Natural killer cell (primary cell): ENCODE results near the gene ZNF652. TPM values are rescaled to one million over a fixed set of nuclear protein-coding genes. Genes with fewer than 3 reads are reported as not detected.

ENCODE experiments used
- ATAC-seq, 3 donors: fragments of 150-1000 bp in 2 of 3; fragments of 200-7000 bp in 1 of 3; cut with Tn5 transposase; 1 replicate in 1 of 3; 2 replicates in 2 of 3; pipeline ENCODE4 v1.10.0; 2021; ENCODE audit warnings: mild to moderate bottlenecking in 2 of 3, moderate library complexity in 2 of 3
- DNase-seq, 2 donors: peaks; one replicate each; pipeline versions ENCODE4 v3.0.0 to v3.0.0-alpha.2; 2013 to 2021; ENCODE audit warnings: mixed read lengths in 1 of 2
- H3K27ac ChIP-seq: one replicate; pipeline ENCODE4 v1.5.1; 2013; ENCODE audit warnings: mild to moderate bottlenecking, low read length
- H3K27me3 ChIP-seq: one replicate; pipeline ENCODE4 v1.6.1; 2013; ENCODE audit warnings: low read length; ENCODE audit not compliant: control insufficient read depth, insufficient read depth
- H3K36me3 ChIP-seq: one replicate; pipeline ENCODE4 v1.6.1; 2013; ENCODE audit warnings: low read length; ENCODE audit not compliant: control insufficient read depth, insufficient read depth
- H3K4me1 ChIP-seq: one replicate; pipeline ENCODE4 v1.6.1; 2013; ENCODE audit warnings: low read length; ENCODE audit not compliant: control insufficient read depth, insufficient read depth
- H3K4me3 ChIP-seq: one replicate; pipeline ENCODE4 v1.5.1; 2013; ENCODE audit warnings: low read length
- H3K9me3 ChIP-seq: one replicate; pipeline ENCODE4 v1.6.1; 2013; ENCODE audit warnings: low read length; ENCODE audit not compliant: control insufficient read depth, insufficient read depth
- H3K27ac Mint-ChIP-seq, 2 donors: one replicate each; pipeline ENCODE4 v1.8.0; 2022; ENCODE audit warnings: mild to moderate bottlenecking in 2 of 2, mixed read lengths in 2 of 2, moderate library complexity in 1 of 2
- H3K27me3 Mint-ChIP-seq, 2 donors: one replicate each; pipeline ENCODE4 v1.8.0; 2022; ENCODE audit warnings: low read depth in 2 of 2, mixed read lengths in 2 of 2
- H3K36me3 Mint-ChIP-seq: one replicate; pipeline ENCODE4 v1.8.0; 2022; ENCODE audit warnings: mixed read lengths
- H3K4me1 Mint-ChIP-seq, 2 donors: one replicate each; pipeline ENCODE4 v1.8.0; 2022; ENCODE audit warnings: mixed read lengths in 2 of 2
- H3K4me3 Mint-ChIP-seq: one replicate; pipeline ENCODE4 v1.8.0; 2022; ENCODE audit warnings: mild to moderate bottlenecking, moderate library complexity, mixed read lengths
- H3K9me3 Mint-ChIP-seq, 2 donors: one replicate each; pipeline ENCODE4 v1.8.0; 2022; ENCODE audit warnings: mixed read lengths in 2 of 2
- CTCF ChIP-seq: fragments of 200-600 bp; IDR thresholded peaks from one replicate; pipeline ENCODE4 v1.8.0; 2022; ENCODE audit warnings: antibody characterized with exemption
- WGBS: methylation state at CpG from one replicate; pipeline ENCODE4 v1.1.7; 2013; ENCODE audit warnings: missing lambda C conversion rate; ENCODE audit not compliant: insufficient coverage; 5-methylcytosine and 5-hydroxymethylcytosine counted together
- intact Hi-C: fragments of 100-400 bp; cut with micrococcal nuclease; formaldehyde crosslinking; loops from one replicate; pipeline ENCODE4 v1.14.2; 2022
- total RNA-seq, 4 donors: library from RNA; stranded (reverse); fragments of 120-200 nt in 1 of 4; gene quantifications; one replicate each; pipeline versions ENCODE4 v1.2.3 to v1.2.4, GENCODE V29; 2013 to 2022

ZNF652 gene
- total RNA-seq, 3 donors from 2014 or later (not counting 1 experiment from before 2014, with no cell fraction given) = 53.8 to 79.1 (median 73.3) TPM

DNA sequence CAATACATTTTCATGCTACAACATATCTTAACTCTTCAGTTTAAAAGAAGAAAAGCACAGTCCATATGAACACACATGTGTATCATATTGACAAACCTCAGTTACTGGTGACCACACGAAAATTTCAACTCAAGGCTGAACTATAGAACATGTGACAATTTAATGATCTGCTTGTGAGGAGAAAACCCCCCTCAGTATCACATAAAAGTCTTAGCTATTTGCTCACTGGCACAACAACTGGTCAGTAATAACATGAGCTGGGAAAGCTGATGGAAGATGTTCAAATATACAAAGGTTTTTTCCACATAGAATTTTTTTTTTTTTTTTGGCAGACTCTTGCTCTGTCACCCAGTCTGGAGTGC is 19.5 kb downstream of the ZNF652 start:
- Histone ChIP-seq H3K4me3 (peak overlapping the region; percentile 14), H3K9me3 (no peaks in the 10 kb centered on the region), H3K27me3 (no peaks in the 10 kb centered on the region), H3K36me3 (no peaks in the 10 kb centered on the region), H3K27ac (peak overlapping the region; percentile 87), H3K4me1 (peaks cover 81% of the 10 kb centered on the region)
- DNase-seq (no peak), ATAC-seq (peak; percentile 37 to 47 (median 38))
- TF ChIP-seq CTCF = no peak
- peak overlapping the region; percentile 76 to 79 for H3K27ac Mint-ChIP-seq
- H3K4me3 Mint-ChIP-seq = peak overlapping the region; percentile 63
- no peaks in the 10 kb centered on the region for H3K36me3 Mint-ChIP-seq
- intact Hi-C loops = loop anchor here (1.0 kb wide), 2 partner anchors 19 to 27 kb away; no protein-coding TSS in a partner anchor
- H3K27me3 Mint-ChIP-seq = no peaks in the 10 kb centered on the region
- WGBS = no CpG with 5 or more reads among the region's 1 CpG
- H3K9me3 Mint-ChIP-seq = no peaks in the 10 kb centered on the region
- peaks cover 41 to 46% of the 10 kb centered on the region in 2 donors for H3K4me1 Mint-ChIP-seq

GRCh38 chr17:49341356-49341755 is 20.7 kb downstream of the ZNF652 start:
- DNase-seq (peak in 1 of 2 donors; percentile 18), ATAC-seq (no peak)
- H3K4me1 ChIP-seq = peaks cover 75% of the 10 kb centered on the region
- Mint-ChIP-seq H3K4me3 (peak overlapping the region; percentile 63), H3K36me3 (no peaks in the 10 kb centered on the region), H3K9me3 (no peaks in the 10 kb centered on the region), H3K27me3 (no peaks in the 10 kb centered on the region), H3K4me1 (peaks cover 44 to 46% of the 10 kb centered on the region in 2 donors), H3K27ac (peak overlapping the region; percentile 76 to 79)
- H3K36me3 ChIP-seq = no peaks in the 10 kb centered on the region
- H3K4me3 ChIP-seq = peak overlapping the region; percentile 14
- H3K9me3 ChIP-seq = no peaks in the 10 kb centered on the region
- H3K27me3 ChIP-seq = no peaks in the 10 kb centered on the region
- intact Hi-C loops = no loop called here
- peak overlapping the region; percentile 87 for H3K27ac ChIP-seq
- WGBS = 0% methylated on average over 1 of the region's 5 CpGs
- TF ChIP-seq CTCF = no peak

- WGBS = 75% methylated on average over 6 of the region's 6 CpGs
- Histone ChIP-seq H3K27me3 (no peaks in the 10 kb centered on the region), H3K4me3 (no peak overlapping the region), H3K4me1 (peaks cover 61% of the 10 kb centered on the region), H3K9me3 (no peaks in the 10 kb centered on the region), H3K36me3 (no peaks in the 10 kb centered on the region), H3K27ac (no peak overlapping the region)
- H3K9me3 Mint-ChIP-seq = no peaks in the 10 kb centered on the region
- H3K27me3 Mint-ChIP-seq = no peaks in the 10 kb centered on the region
- intact Hi-C loops = no loop called here
- no peak for TF ChIP-seq CTCF
- no peaks in the 10 kb centered on the region for H3K36me3 Mint-ChIP-seq
- no peak for DNase-seq
- peaks cover 48 to 51% of the 10 kb centered on the region in 2 donors for H3K4me1 Mint-ChIP-seq
- peak overlapping the region; percentile 79 to 83 for H3K27ac Mint-ChIP-seq
- no peak for ATAC-seq
- peak overlapping the region; percentile 70 for H3K4me3 Mint-ChIP-seq
Observed at GRCh38 chr17:49339354-49339753, 22.7 kb downstream of the ZNF652 start.

DNA sequence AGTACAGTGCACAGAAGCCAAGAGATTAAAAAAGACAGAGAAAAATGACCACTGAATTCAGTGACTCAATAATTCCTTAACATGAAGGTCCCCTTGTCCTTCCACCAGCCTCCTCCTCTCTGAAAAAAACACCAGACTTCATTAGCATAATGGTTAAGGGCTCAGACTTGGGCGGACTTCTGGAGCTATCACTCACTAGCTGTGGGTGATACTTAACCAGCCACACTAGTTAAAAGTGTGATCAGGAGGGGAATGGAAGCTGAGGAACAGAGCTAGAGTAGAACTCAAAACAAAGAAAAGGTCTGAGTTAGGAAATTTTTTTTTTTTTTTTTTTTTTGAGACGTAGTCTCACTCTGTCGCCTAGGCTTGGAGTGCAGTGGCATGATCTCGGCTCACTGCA is 23.2 kb downstream of the ZNF652 start:
- peak; percentile 68 to 86 (median 71) for ATAC-seq
- WGBS = 33% methylated on average over 2 of the region's 4 CpGs

More for the DNA sequence above, 23.2 kb downstream of the ZNF652 start:
- Histone ChIP-seq H3K4me1 (peaks cover 57% of the 10 kb centered on the region), H3K4me3 (no peak overlapping the region), H3K27ac (peak overlapping the region; percentile 32), H3K36me3 (no peaks in the 10 kb centered on the region), H3K9me3 (no peaks in the 10 kb centered on the region), H3K27me3 (no peaks in the 10 kb centered on the region)
- H3K9me3 Mint-ChIP-seq = no peaks in the 10 kb centered on the region
- peak overlapping the region; percentile 68 for H3K4me3 Mint-ChIP-seq
- H3K4me1 Mint-ChIP-seq = peaks cover 53% of the 10 kb centered on the region in 2 donors
- TF ChIP-seq CTCF = no peak
- H3K27ac Mint-ChIP-seq = peak overlapping the region; percentile 79 to 83
- peak in 1 of 2 donors; percentile 62 for DNase-seq
- no peaks in the 10 kb centered on the region for H3K36me3 Mint-ChIP-seq
- intact Hi-C loops = no loop called here
- no peaks in the 10 kb centered on the region for H3K27me3 Mint-ChIP-seq
